ENCODE measurements around the gene ANP32D.

GRCh38 chr12:48459259-48459658 lies 13.1 kb upstream of the ANP32D start:
- TF ChIP-seq CTCF (conservative IDR thresholded peaks at IDR 0.05; ENCODE audit: low read depth, low read length) (no peak), EZH2 (IDR thresholded peaks at IDR 0.05; ENCODE audit: borderline replicate concordance, low read depth, low read length, poor library complexity, severe bottlenecking) (no peak)

All from A673 (cell line).